H9 (cell line): ENCODE data around the gene OR1S2. TPM values are rescaled to one million over a fixed set of nuclear protein-coding genes. Genes with fewer than 3 reads are reported as not detected.

Experiments
- DNase-seq: peaks from one replicate; pipeline ENCODE4 v3.0.0-alpha.2; 2017
- H2AFZ ChIP-seq: one replicate; pipeline ENCODE4 v1.6.1; 2013; ENCODE audit warnings: mild to moderate bottlenecking, low read length, control low read depth, moderate library complexity
- H2AK5ac ChIP-seq: 2 replicates; pipeline ENCODE4 v1.6.1; 2013; ENCODE audit warnings: low read length, control low read depth, mixed read lengths; ENCODE audit not compliant: insufficient read length
- H2BK120ac ChIP-seq: one replicate; pipeline ENCODE4 v1.6.1; 2013; ENCODE audit warnings: low read depth, mild to moderate bottlenecking, low read length, control low read depth, inconsistent platforms; ENCODE audit not compliant: poor library complexity, severe bottlenecking
- H2BK12ac ChIP-seq: 2 replicates; pipeline ENCODE4 v1.6.1; 2013; ENCODE audit warnings: low read length, control low read depth, mixed read lengths, low read depth; ENCODE audit not compliant: insufficient read length
- H2BK15ac ChIP-seq: 2 replicates; pipeline ENCODE4 v1.6.1; 2013; ENCODE audit warnings: low read depth, low read length, control low read depth
- H2BK20ac ChIP-seq: one replicate; pipeline ENCODE4 v1.6.1; 2013; ENCODE audit warnings: low read depth, mild to moderate bottlenecking, low read length, control low read depth, inconsistent platforms; ENCODE audit not compliant: poor library complexity, severe bottlenecking
- H2BK5ac ChIP-seq: 2 replicates; pipeline ENCODE4 v1.6.1; 2013; ENCODE audit warnings: low read length, control low read depth, mixed read lengths; ENCODE audit not compliant: insufficient read length
- H3K14ac ChIP-seq: 2 replicates; pipeline ENCODE4 v1.6.1; 2013; ENCODE audit warnings: low read length, control low read depth; ENCODE audit not compliant: insufficient read depth
- H3K18ac ChIP-seq: 2 replicates; pipeline ENCODE4 v1.6.1; 2013; ENCODE audit warnings: low read depth, mild to moderate bottlenecking, mixed read lengths, low read length, control low read depth; ENCODE audit not compliant: insufficient read length
- H3K23ac ChIP-seq: 2 replicates; pipeline ENCODE4 v1.6.1; 2013; ENCODE audit warnings: low read length, control low read depth, mixed read lengths, low read depth; ENCODE audit not compliant: insufficient read length
- H3K23me2 ChIP-seq: 2 replicates; pipeline ENCODE4 v1.6.1; 2013; ENCODE audit warnings: low read depth, mild to moderate bottlenecking, mixed read lengths, low read length, control low read depth; ENCODE audit not compliant: insufficient read length, poor library complexity, severe bottlenecking
- H3K27ac ChIP-seq: 2 replicates; pipeline ENCODE4 v1.5.1; 2013; ENCODE audit warnings: low read length, control low read depth, mixed read lengths, low read depth; ENCODE audit not compliant: insufficient read length
- H3K27me3 ChIP-seq: 2 replicates; pipeline ENCODE4 v1.6.1; 2013; ENCODE audit warnings: low read length, control low read depth, inconsistent platforms; ENCODE audit not compliant: insufficient read depth
- H3K4ac ChIP-seq: 2 replicates; pipeline ENCODE4 v1.6.1; 2013; ENCODE audit warnings: low read depth, mild to moderate bottlenecking, control low read depth, inconsistent platforms, low read length, moderate library complexity
- H3K4me1 ChIP-seq: 2 replicates; pipeline ENCODE4 v1.6.1; 2013; ENCODE audit warnings: low read length, control low read depth, inconsistent platforms; ENCODE audit not compliant: insufficient read depth
- H3K4me2 ChIP-seq: 2 replicates; pipeline ENCODE4 v1.6.1; 2013; ENCODE audit warnings: low read length, control low read depth, mixed read lengths; ENCODE audit not compliant: insufficient read length, insufficient read depth
- H3K56ac ChIP-seq: 2 replicates; pipeline ENCODE4 v1.6.1; 2013; ENCODE audit warnings: low read depth, mild to moderate bottlenecking, mixed read lengths, low read length, control low read depth; ENCODE audit not compliant: insufficient read length
- H3K79me1 ChIP-seq: 2 replicates; pipeline ENCODE4 v1.6.1; 2013; ENCODE audit warnings: low read depth, mild to moderate bottlenecking, moderate library complexity, low read length, control low read depth, inconsistent platforms; ENCODE audit not compliant: insufficient read depth, poor library complexity, severe bottlenecking
- H3K79me2 ChIP-seq: 2 replicates; pipeline ENCODE4 v1.6.1; 2013; ENCODE audit warnings: low read length, control low read depth, inconsistent platforms; ENCODE audit not compliant: insufficient read depth
- H3K9ac ChIP-seq: 2 replicates; pipeline ENCODE4 v1.6.1; 2013; ENCODE audit warnings: low read length, control low read depth, mixed read lengths; ENCODE audit not compliant: insufficient read length; ENCODE audit errors: extremely low read depth
- H3K9me3 ChIP-seq: one replicate; pipeline ENCODE4 v1.6.1; 2013; ENCODE audit warnings: low read depth, low read length, inconsistent platforms; ENCODE audit not compliant: control insufficient read depth
- H3T11ph ChIP-seq: one replicate; pipeline ENCODE4 v1.6.1; 2013; ENCODE audit warnings: mild to moderate bottlenecking, low read length, control low read depth, inconsistent platforms
- H4K20me1 ChIP-seq: one replicate; pipeline ENCODE4 v1.6.1; 2013; ENCODE audit not compliant: control insufficient read depth, insufficient read length, insufficient read depth
- H4K5ac ChIP-seq: 2 replicates; pipeline ENCODE4 v1.6.1; 2013; ENCODE audit warnings: low read depth, mild to moderate bottlenecking, mixed read lengths, low read length, control low read depth; ENCODE audit not compliant: insufficient read length
- H4K8ac ChIP-seq: replicated peaks from 2 replicates; pipeline ENCODE4 v1.6.1; 2013; ENCODE audit warnings: low read length, control low read depth, mixed read lengths, low read depth; ENCODE audit not compliant: insufficient read length
- H4K91ac ChIP-seq: 2 replicates; pipeline ENCODE4 v1.6.1; 2013; ENCODE audit warnings: low read depth, mild to moderate bottlenecking, moderate library complexity, mixed read lengths, low read length, control low read depth; ENCODE audit not compliant: insufficient read length
- H3K27ac Mint-ChIP-seq, 3 experiments: 2 replicates in 2 of 3; 3 replicates in 1 of 3; pipeline ENCODE4 v1.8.0; 2020 to 2021; ENCODE audit warnings: mixed read lengths in 3 of 3, mild to moderate bottlenecking in 1 of 3, moderate library complexity in 1 of 3
- H3K27me3 Mint-ChIP-seq: 2 replicates; pipeline ENCODE4 v1.8.0; 2021; ENCODE audit warnings: low read depth, mild to moderate bottlenecking, moderate library complexity, mixed read lengths
- H3K36me3 Mint-ChIP-seq, 3 experiments: 2 replicates in 2 of 3; 3 replicates in 1 of 3; pipeline ENCODE4 v1.8.0; 2020 to 2021; ENCODE audit warnings: low read depth in 3 of 3, mixed read lengths in 3 of 3; ENCODE audit not compliant: insufficient read depth in 1 of 3
- H3K4me1 Mint-ChIP-seq, 2 experiments: 2 replicates each; pipeline ENCODE4 v1.8.0; 2020; ENCODE audit warnings: mixed read lengths in 2 of 2
- H3K4me3 Mint-ChIP-seq, 2 experiments: 2 replicates in 1 of 2; 3 replicates in 1 of 2; pipeline ENCODE4 v1.8.0; 2020 to 2021; ENCODE audit warnings: mild to moderate bottlenecking in 2 of 2, mixed read lengths in 2 of 2, moderate library complexity in 1 of 2
- H3K9me3 Mint-ChIP-seq, 2 experiments: 2 replicates in 1 of 2; 3 replicates in 1 of 2; pipeline ENCODE4 v1.8.0; 2020; ENCODE audit warnings: mild to moderate bottlenecking in 2 of 2, mixed read lengths in 2 of 2, moderate library complexity in 1 of 2
- WGBS: extraction: QIAGEN DNeasy Blood & Tissue Kit; methylation state at CpG from one replicate; pipeline ENCODE4 v1.1.7; 2013; ENCODE audit warnings: missing lambda C conversion rate, low lambda C conversion rate, mixed read lengths; ENCODE audit not compliant: insufficient read length; ENCODE audit errors: extremely low coverage; 5-methylcytosine and 5-hydroxymethylcytosine counted together
- total RNA-seq: library from RNA; stranded (reverse); gene quantifications from 2 replicates; pipeline ENCODE4 v1.2.1, GENCODE V29; 2021
- TF ChIP-seq, protein P1 (sequence below): fragments of 200-600 bp; sonication (generic); conservative IDR thresholded peaks from 3 replicates; pipeline ENCODE4 v1.8.0; 2021; ENCODE audit warnings: antibody characterized with exemption, mild to moderate bottlenecking

Gene OR1S2
- total RNA-seq, 1 experiment from 2014 or later = not detected

- no peak overlapping the region for H2BK20ac ChIP-seq
- no CpG with 5 or more reads among the region's 6 CpGs for WGBS
- H3K27ac ChIP-seq = no peak overlapping the region
- no peak overlapping the region for H3K56ac ChIP-seq
- H2BK12ac ChIP-seq = no peak overlapping the region
- no peak overlapping the region for H3K9ac ChIP-seq
- H3K79me1 ChIP-seq = no peaks in the 10 kb centered on the region
- no peaks in the 10 kb centered on the region for H3K9me3 ChIP-seq
- H4K5ac ChIP-seq = no peak overlapping the region
- H3K36me3 Mint-ChIP-seq = no peaks in the 10 kb centered on the region
- H3K4me2 ChIP-seq = no peak overlapping the region
- no peaks in the 10 kb centered on the region for H3K27me3 Mint-ChIP-seq
- DNase-seq = no peak
- H4K20me1 ChIP-seq = no peaks in the 10 kb centered on the region
- H3K79me2 ChIP-seq = no peaks in the 10 kb centered on the region
- H3K4ac ChIP-seq = no peak overlapping the region
- no peaks in the 10 kb centered on the region for H3K4me1 ChIP-seq
- no peak overlapping the region for H4K91ac ChIP-seq
- TF ChIP-seq, protein P1, sequence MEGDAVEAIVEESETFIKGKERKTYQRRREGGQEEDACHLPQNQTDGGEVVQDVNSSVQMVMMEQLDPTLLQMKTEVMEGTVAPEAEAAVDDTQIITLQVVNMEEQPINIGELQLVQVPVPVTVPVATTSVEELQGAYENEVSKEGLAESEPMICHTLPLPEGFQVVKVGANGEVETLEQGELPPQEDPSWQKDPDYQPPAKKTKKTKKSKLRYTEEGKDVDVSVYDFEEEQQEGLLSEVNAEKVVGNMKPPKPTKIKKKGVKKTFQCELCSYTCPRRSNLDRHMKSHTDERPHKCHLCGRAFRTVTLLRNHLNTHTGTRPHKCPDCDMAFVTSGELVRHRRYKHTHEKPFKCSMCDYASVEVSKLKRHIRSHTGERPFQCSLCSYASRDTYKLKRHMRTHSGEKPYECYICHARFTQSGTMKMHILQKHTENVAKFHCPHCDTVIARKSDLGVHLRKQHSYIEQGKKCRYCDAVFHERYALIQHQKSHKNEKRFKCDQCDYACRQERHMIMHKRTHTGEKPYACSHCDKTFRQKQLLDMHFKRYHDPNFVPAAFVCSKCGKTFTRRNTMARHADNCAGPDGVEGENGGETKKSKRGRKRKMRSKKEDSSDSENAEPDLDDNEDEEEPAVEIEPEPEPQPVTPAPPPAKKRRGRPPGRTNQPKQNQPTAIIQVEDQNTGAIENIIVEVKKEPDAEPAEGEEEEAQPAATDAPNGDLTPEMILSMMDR = no peak
- H3T11ph ChIP-seq = no peak overlapping the region
- H4K8ac ChIP-seq = no peak overlapping the region
- no peak overlapping the region for H3K27ac Mint-ChIP-seq
- H3K23ac ChIP-seq = no peak overlapping the region
- H3K23me2 ChIP-seq = no peaks in the 10 kb centered on the region
- no peak overlapping the region for H3K14ac ChIP-seq
- H3K9me3 Mint-ChIP-seq = no peaks in the 10 kb centered on the region
- no peak overlapping the region for H2BK15ac ChIP-seq
- no peak overlapping the region for H3K18ac ChIP-seq
- no peak overlapping the region for H2AK5ac ChIP-seq
- no peak overlapping the region for H2BK5ac ChIP-seq
- no peak overlapping the region for H3K4me3 Mint-ChIP-seq
- H3K4me1 Mint-ChIP-seq = peaks cover 4 to 5% of the 10 kb centered on the region in 2 experiments
- no peak overlapping the region for H2BK120ac ChIP-seq
- H2AFZ ChIP-seq = no peak overlapping the region
- H3K27me3 ChIP-seq = no peaks in the 10 kb centered on the region
These were observed 25.5 kb downstream of the OR1S2 start for GRCh38 chr11:58178444-58178843.
